ENCODE measurements around the gene GNG12.

GNG12 gene

GRCh38 chr1:67863637-67864036 is 30.4 kb upstream of the GNG12 start:
- no peaks in the 10 kb centered on the region for H4K20me1 ChIP-seq (ENCODE audit: insufficient read depth, low read length, poor library complexity, severe bottlenecking)
- H3K9ac ChIP-seq (ENCODE audit: low read depth, low read length, poor library complexity, severe bottlenecking) = no peak overlapping the region
- H3K27me3 ChIP-seq (ENCODE audit: insufficient read depth, low read length, poor library complexity, severe bottlenecking) = no peaks in the 10 kb centered on the region
- H3F3A ChIP-seq (ENCODE audit: low read depth) = no peaks in the 10 kb centered on the region
- H3K4me2 ChIP-seq (ENCODE audit: low read depth, low read length, poor library complexity, severe bottlenecking) = no peak overlapping the region
- H2AFZ ChIP-seq (ENCODE audit: low read length) = no peak overlapping the region
- TF ChIP-seq EZH2phosphoT487 (IDR thresholded peaks at IDR 0.05; ENCODE audit: borderline replicate concordance) (no peak), CTCF (conservative IDR thresholded peaks at IDR 0.05; ENCODE audit: low read length) (no peak)
- no peaks in the 10 kb centered on the region for H3K9me2 ChIP-seq (replicated peaks; ENCODE audit: low read depth, low read length)
- H3K9me3 ChIP-seq (ENCODE audit: insufficient read depth, low read depth, low read length) = no peaks in the 10 kb centered on the region
- H3K36me3 ChIP-seq (ENCODE audit: insufficient read depth, low read length) = no peaks in the 10 kb centered on the region
- no peaks in the 10 kb centered on the region for H3K79me2 ChIP-seq (ENCODE audit: insufficient read depth, low read length)
- no peaks in the 10 kb centered on the region for H3K4me1 ChIP-seq (ENCODE audit: insufficient read depth, low read length, poor library complexity, severe bottlenecking)
- H3K4me3 ChIP-seq (ENCODE audit: low read length, poor library complexity, severe bottlenecking) = no peak overlapping the region

GRCh38 chr1:67862685-67863084 is 29.4 kb upstream of the GNG12 start:
- Histone ChIP-seq H3K27me3 (ENCODE audit: insufficient read depth, low read length, poor library complexity, severe bottlenecking) (no peaks in the 10 kb centered on the region), H3K79me2 (ENCODE audit: insufficient read depth, low read length) (no peaks in the 10 kb centered on the region), H3K9me2 (replicated peaks; ENCODE audit: low read depth, low read length) (no peaks in the 10 kb centered on the region), H4K20me1 (ENCODE audit: insufficient read depth, low read length, poor library complexity, severe bottlenecking) (no peaks in the 10 kb centered on the region), H2AFZ (ENCODE audit: low read length) (no peak overlapping the region), H3K4me2 (ENCODE audit: low read depth, low read length, poor library complexity, severe bottlenecking) (no peak overlapping the region), H3K36me3 (ENCODE audit: insufficient read depth, low read length) (no peaks in the 10 kb centered on the region), H3K9ac (ENCODE audit: low read depth, low read length, poor library complexity, severe bottlenecking) (no peak overlapping the region), H3K4me1 (ENCODE audit: insufficient read depth, low read length, poor library complexity, severe bottlenecking) (no peaks in the 10 kb centered on the region), H3K9me3 (ENCODE audit: insufficient read depth, low read depth, low read length) (no peaks in the 10 kb centered on the region), H3K4me3 (ENCODE audit: low read length, poor library complexity, severe bottlenecking) (no peak overlapping the region), H3F3A (ENCODE audit: low read depth) (no peaks in the 10 kb centered on the region)
- TF ChIP-seq EZH2phosphoT487 (IDR thresholded peaks at IDR 0.05; ENCODE audit: borderline replicate concordance) (no peak), CTCF (conservative IDR thresholded peaks at IDR 0.05; ENCODE audit: low read length) (no peak)

- Histone ChIP-seq H3K79me2 (ENCODE audit: insufficient read depth, low read length) (no peaks in the 10 kb centered on the region), H4K20me1 (ENCODE audit: insufficient read depth, low read length, poor library complexity, severe bottlenecking) (no peaks in the 10 kb centered on the region), H3F3A (ENCODE audit: low read depth) (no peaks in the 10 kb centered on the region), H3K9me2 (replicated peaks; ENCODE audit: low read depth, low read length) (no peaks in the 10 kb centered on the region), H2AFZ (ENCODE audit: low read length) (no peak overlapping the region), H3K9me3 (ENCODE audit: insufficient read depth, low read depth, low read length) (no peaks in the 10 kb centered on the region), H3K4me1 (ENCODE audit: insufficient read depth, low read length, poor library complexity, severe bottlenecking) (no peaks in the 10 kb centered on the region), H3K4me3 (ENCODE audit: low read length, poor library complexity, severe bottlenecking) (no peak overlapping the region), H3K9ac (ENCODE audit: low read depth, low read length, poor library complexity, severe bottlenecking) (no peak overlapping the region), H3K27me3 (ENCODE audit: insufficient read depth, low read length, poor library complexity, severe bottlenecking) (no peaks in the 10 kb centered on the region), H3K4me2 (ENCODE audit: low read depth, low read length, poor library complexity, severe bottlenecking) (no peak overlapping the region), H3K36me3 (ENCODE audit: insufficient read depth, low read length) (no peaks in the 10 kb centered on the region)
- TF ChIP-seq CTCF (conservative IDR thresholded peaks at IDR 0.05; ENCODE audit: low read length) = no peak
- TF ChIP-seq EZH2phosphoT487 (IDR thresholded peaks at IDR 0.05; ENCODE audit: borderline replicate concordance) = no peak
These were observed 28.7 kb upstream of the GNG12 start for GRCh38 chr1:67861856-67862516.
